GM13977 (cell line): ENCODE results near the gene ATG12.

ENCODE experiments used
- DNase-seq: peaks from one replicate; pipeline ENCODE4 v3.0.0; 2012; ENCODE audit warnings: low spot score
- in situ Hi-C: fragments of 300-500 bp; cut with MboI; formaldehyde crosslinking; loops from one replicate; pipeline ENCODE4 v1.12.0; 2022; ENCODE audit warnings: low sequenced_read_pairs, low pct_unique_long_range_greater_than_20kb, mixed read lengths, inconsistent platforms; ENCODE audit not compliant: unreplicated experiment
- TF ChIP-seq, protein P1 (sequence below): IDR thresholded peaks from 2 replicates; pipeline ENCODE4 v1.5.1; 2012; ENCODE audit warnings: mild to moderate bottlenecking, control low read depth; ENCODE audit not compliant: insufficient read depth; ENCODE audit errors: extremely low read depth, missing control alignments

ATG12 gene

DNA sequence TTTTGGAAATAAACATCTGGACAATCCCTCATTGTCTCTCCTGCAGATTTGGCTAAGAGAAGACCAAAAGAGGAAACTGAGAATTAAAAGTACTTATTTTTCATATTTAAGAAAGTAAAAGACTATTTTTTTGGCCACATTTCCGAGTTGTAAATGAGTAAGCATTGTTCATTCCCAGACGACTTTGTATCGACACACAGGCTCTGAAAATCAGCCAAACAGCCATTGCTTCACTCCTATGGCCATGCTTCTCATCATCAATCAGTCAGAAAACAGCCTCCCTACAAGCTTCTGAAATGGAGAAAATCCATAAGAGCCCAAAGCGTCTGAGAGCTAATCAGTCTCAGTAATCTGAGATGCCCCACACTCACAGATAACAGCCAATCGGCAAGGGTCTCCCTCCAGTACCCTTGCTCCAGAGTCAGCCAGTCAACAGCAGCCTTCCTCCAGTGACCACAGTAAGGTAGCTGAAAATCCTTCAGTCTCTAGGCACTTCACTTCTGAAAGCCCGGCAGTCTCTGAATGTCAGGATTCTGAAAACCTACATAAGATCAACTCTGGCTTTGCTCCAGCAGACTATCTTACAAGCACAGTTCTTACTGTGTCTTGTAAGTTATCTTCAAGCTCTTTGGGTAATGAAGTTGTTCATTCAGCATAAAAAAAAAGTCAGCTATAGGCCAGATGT, 55.8 kb downstream of the ATG12 start:
- TF ChIP-seq, protein P1, sequence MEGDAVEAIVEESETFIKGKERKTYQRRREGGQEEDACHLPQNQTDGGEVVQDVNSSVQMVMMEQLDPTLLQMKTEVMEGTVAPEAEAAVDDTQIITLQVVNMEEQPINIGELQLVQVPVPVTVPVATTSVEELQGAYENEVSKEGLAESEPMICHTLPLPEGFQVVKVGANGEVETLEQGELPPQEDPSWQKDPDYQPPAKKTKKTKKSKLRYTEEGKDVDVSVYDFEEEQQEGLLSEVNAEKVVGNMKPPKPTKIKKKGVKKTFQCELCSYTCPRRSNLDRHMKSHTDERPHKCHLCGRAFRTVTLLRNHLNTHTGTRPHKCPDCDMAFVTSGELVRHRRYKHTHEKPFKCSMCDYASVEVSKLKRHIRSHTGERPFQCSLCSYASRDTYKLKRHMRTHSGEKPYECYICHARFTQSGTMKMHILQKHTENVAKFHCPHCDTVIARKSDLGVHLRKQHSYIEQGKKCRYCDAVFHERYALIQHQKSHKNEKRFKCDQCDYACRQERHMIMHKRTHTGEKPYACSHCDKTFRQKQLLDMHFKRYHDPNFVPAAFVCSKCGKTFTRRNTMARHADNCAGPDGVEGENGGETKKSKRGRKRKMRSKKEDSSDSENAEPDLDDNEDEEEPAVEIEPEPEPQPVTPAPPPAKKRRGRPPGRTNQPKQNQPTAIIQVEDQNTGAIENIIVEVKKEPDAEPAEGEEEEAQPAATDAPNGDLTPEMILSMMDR, result no peak
- in situ Hi-C loops, result no loop called here
- no peak for DNase-seq

DNA sequence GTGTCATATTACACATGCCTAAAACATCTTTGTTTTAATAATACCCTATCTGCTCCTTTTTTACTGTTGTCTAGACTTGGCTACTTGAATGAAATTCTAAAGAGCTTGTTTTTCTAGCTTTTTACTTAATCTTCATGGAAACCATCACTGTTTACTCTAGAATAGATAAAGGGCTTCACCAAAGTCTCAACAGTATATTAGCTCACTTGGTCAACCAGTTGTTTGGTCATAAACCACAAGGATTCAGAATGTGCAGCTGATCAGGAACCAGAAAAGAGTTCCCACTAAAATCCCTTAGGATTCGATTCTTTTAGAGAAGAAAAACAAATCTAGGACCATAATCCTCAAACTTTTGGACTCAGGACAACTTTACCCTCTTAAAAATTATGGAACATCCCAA, 62.9 kb downstream of the ATG12 start:
- DNase-seq, result no peak
- TF ChIP-seq, protein P1, result no peak
- in situ Hi-C loops, result no loop called here
